Adipose tissue (tissue), 3 donors: ENCODE data around the gene SH3GLB1. TPM values are rescaled to one million over a fixed set of nuclear protein-coding genes. Genes with fewer than 3 reads are reported as not detected.

Experiments used
- H3K27ac ChIP-seq: one replicate; pipeline ENCODE4 v1.5.1; 2013; ENCODE audit warnings: low read depth, low read length
- WGBS, 3 donors: extraction: QIAGEN DNeasy Blood & Tissue Kit; methylation state at CpG; one replicate each; pipeline ENCODE4 v1.1.7; 2013; 5-methylcytosine and 5-hydroxymethylcytosine counted together
- polyA plus RNA-seq, 3 donors: library from polyadenylated mRNA; stranded (reverse); fragments of 200-250 nt; gene quantifications; one replicate each; pipeline ENCODE4 v1.2.3, GENCODE V29; 2013
- donor health status: healthy with polysubstance abuse.
- donor health status: Bipolar disorder and iron deficiency.
- donor health status: healthy.

SH3GLB1 gene
- polyA plus RNA-seq, 3 donors: 34.4 to 85.4 (median 66.2) TPM

- WGBS, 3 donors: 48 to 69% (median 60%) methylated on average over 3 of the region's 3 CpGs
- no peak overlapping the region for H3K27ac ChIP-seq
These were observed 10.3 kb downstream of the SH3GLB1 start for GRCh38 chr1:86714561-86715244.

- 83 to 92% (median 85%) methylated on average over 2 of the region's 2 CpGs for WGBS, 3 donors
- H3K27ac ChIP-seq: no peak overlapping the region
These were observed 14.4 kb downstream of the SH3GLB1 start for GRCh38 chr1:86718786-86719185.

DNA sequence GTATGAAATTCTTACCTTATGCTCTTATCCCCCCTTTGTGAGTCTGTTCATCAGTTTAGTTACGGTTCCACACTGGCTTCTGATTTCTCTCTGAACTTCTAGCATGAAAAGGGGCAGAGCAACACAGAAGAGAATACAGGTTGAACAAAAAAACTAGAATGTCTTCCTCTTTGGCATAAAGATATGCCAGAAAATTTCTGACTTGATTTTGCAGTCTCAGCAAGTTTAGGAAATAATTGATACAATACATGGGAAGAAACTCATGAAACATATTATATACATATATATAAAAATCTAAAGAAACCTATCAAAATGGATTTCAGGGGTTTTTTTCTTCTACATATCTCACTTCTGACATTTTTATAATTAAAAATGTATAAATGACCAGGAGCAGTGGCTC, 27.0 kb downstream of the SH3GLB1 start:
- 95 to 99% (median 96%) methylated on average over 1 of the region's 1 CpG for WGBS, 3 donors

DNA sequence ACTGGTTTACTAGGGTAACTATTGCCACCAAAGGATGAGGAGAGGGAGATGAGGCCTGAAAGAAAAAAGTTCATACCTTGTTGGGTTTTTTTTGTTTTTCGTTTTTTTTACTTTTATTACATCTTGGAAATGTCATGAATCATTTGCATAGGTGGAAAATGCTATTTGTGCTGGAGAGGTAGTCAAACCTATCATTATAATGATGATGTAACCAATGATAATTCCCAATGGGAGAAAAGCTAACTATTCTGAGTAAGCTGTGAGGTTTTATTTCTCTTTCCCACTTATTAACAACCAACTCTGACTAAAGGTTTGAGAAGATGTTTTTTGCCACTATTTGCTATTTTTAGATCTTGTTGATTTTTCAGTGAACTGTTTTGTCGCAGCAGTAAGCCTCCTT, 29.0 kb downstream of the SH3GLB1 start:
- 21 to 42% (median 37%) methylated on average over 2 of the region's 2 CpGs for WGBS, 3 donors
- H3K27ac ChIP-seq: no peak overlapping the region

More for the DNA sequence above, 27.0 kb downstream of the SH3GLB1 start:
- H3K27ac ChIP-seq: no peak overlapping the region

- H3K27ac ChIP-seq: no peak overlapping the region
These were observed 35.5 kb downstream of the SH3GLB1 start for GRCh38 chr1:86739648-86740509.

DNA sequence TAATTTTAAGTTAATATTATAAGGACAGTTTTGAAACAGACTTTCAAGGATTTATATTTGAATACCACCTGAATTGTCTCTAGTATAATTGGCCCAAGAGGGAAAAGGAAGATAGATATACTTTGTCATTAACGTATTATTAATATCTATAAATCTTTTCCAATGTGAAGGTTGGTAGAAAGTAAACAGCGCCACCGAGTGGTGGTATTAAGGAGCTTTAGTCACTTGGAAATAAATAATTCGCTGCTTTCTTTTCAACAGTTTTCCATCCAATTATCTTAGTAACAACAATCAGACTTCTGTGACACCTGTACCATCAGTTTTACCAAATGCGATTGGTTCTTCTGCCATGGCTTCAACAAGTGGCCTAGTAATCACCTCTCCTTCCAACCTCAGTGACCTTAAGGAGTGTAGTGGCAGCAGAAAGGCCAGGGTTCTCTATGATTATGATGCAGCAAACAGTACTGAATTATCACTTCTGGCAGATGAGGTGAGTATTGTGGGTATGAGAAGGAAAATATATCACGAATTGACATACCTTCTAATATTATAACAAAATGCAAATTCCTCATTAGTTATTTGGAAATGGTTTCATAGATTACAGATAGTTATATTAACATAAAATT, 37.7 kb downstream of the SH3GLB1 start:
- 46 to 61% (median 61%) methylated on average over 6 of the region's 6 CpGs for WGBS, 3 donors
- H3K27ac ChIP-seq: no peak overlapping the region

More at GRCh38 chr1:86739648-86740509, 35.5 kb downstream of the SH3GLB1 start:
- WGBS, 3 donors: 47 to 75% (median 47%) methylated on average over 3 of the region's 3 CpGs

- no peak overlapping the region for H3K27ac ChIP-seq
- 57 to 65% (median 61%) methylated on average over 1 of the region's 1 CpG for WGBS, 3 donors
These were observed 42.9 kb downstream of the SH3GLB1 start for GRCh38 chr1:86747304-86747703.

GRCh38 chr1:86748622-86749373, 44.4 kb downstream of the SH3GLB1 start:
- no peak overlapping the region for H3K27ac ChIP-seq
- WGBS, 3 donors: 83 to 91% (median 90%) methylated on average over 4 of the region's 4 CpGs

- 64 to 80% (median 66%) methylated on average over 1 of the region's 1 CpG for WGBS, 3 donors
These were observed 45.7 kb downstream of the SH3GLB1 start for GRCh38 chr1:86750076-86750475.

DNA sequence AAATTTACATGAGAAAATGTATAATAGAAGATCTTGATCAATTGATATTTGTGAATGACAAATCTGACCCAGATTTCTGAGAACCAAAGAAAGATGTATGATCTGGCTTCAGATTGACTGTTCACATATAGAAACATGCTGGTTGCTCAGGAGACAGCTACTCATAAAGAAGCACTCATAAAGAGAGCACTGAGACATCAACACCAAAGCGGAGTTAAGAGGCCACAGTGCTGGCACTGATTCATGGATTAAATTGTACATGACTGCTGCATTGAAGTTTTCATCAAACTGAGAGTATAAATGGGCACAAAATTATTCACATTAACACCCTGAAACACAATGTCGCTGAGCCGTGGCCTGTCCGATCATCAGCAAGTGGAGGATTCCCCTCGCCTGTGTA, 46.2 kb downstream of the SH3GLB1 start:
- H3K27ac ChIP-seq: no peak overlapping the region
- 94 to 97% (median 94%) methylated on average over 5 of the region's 5 CpGs for WGBS, 3 donors

More at GRCh38 chr1:86750076-86750475, 45.7 kb downstream of the SH3GLB1 start:
- H3K27ac ChIP-seq: no peak overlapping the region

GRCh38 chr1:86751923-86752322, 47.5 kb downstream of the SH3GLB1 start:
- no peak overlapping the region for H3K27ac ChIP-seq
- WGBS, 3 donors: 74 to 88% (median 84%) methylated on average over 6 of the region's 6 CpGs

DNA sequence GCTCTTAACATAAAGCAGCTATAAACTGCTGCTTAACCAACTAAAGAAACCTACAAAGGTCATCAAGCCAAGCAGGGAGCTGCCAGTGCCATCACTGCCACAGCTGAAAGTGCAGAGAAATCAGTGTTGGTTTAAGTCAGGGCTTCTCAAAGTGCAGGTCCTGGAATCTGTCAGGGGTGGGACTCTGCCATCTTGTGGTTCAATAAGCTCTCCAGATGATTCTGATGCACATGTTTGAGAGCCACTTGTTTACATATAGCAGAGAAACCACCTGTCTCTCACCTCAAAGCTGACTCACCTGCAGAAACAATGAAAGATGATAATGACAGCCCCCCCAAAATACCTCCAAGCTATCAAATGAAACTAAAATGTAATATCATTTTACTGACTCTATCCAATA, 49.3 kb downstream of the SH3GLB1 start:
- H3K27ac ChIP-seq: no peak overlapping the region

DNA sequence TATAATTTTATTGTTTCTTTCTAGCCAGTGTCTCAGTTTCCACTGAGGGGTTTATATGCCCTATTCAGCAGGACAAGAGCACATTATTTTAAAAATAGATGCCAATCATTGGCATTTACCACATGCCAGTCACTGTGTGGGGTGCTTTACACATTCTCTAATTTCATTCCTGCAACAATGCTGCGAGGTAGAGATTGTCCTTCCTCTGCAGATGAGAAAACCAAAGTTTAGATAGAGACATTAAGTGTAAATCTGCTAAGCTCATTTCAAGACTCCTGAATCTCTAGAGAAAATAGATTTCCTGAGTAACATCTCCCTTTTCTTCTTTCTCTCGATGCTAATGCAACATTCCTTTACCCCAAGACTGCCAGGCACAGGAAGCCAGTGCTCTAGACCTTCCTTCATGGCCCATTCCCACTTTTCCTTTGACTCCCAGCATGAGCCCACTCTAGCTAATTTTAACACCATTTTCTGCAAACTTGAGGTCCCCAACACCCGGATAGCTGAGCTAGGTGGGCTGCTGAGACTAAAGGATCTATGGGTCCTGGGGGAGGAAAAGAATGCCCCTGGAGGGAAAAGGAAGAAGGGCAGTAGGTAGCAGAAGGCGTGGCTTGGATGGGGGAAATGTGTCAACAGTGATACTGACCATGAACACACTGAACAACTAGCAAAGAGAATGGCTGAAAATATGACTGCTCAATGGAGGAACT, 50.0 kb downstream of the SH3GLB1 start:
- H3K27ac ChIP-seq: no peak overlapping the region
- WGBS, 3 donors: 69 to 78% (median 73%) methylated on average over 4 of the region's 4 CpGs

DNA sequence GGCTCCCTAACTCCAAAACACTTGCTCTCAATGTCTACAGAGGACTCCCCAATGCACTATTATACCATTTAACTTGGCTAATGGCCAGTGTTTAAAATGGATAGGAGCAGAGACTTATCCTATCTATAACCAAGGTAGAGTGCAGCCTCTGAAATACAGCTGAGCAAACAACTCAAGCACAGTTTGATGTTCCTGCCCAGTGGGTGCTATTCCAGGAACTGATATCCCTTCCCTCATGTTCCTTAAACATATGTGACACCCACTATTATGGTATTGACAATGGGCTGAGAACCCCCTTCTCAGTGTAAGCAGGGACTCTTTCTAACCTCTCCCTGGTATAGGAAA, 51.7 kb downstream of the SH3GLB1 start:
- no peak overlapping the region for H3K27ac ChIP-seq

- H3K27ac ChIP-seq: no peak overlapping the region
- 64 to 85% (median 66%) methylated on average over 14 of the region's 14 CpGs for WGBS, 3 donors
These were observed 53.1 kb downstream of the SH3GLB1 start for GRCh38 chr1:86757272-86757984.

- whole genome bisulfite sequencing, 3 donors: 52 to 94% (median 92%) methylated on average over 3 of the region's 3 CpGs
- H3K27ac ChIP-seq: no peak overlapping the region
These were observed 54.2 kb downstream of the SH3GLB1 start for GRCh38 chr1:86758570-86758969.

GRCh38 chr1:86760199-86760598, 55.8 kb downstream of the SH3GLB1 start:
- no peak overlapping the region for H3K27ac ChIP-seq
- 84 to 89% (median 87%) methylated on average over 1 of the region's 1 CpG for WGBS, 3 donors

DNA sequence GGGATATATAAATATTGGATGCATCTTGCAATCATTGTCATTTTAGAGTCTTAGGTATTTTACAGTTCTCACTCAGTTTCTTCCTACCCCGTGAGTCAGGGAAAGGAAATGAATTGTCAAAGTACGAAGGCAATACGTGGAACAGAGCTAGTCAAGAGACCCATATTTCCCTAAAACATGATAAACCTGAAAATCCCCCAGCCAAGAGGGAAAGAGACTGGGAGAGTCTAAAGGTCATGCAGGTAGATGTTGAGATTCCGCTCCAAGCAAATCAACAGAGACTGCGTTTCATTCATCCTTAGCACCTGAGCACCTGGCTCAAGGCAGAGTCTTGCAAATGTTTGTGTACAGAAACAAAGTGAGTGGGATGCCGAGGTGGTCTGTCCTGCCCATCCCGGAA, 58.0 kb downstream of the SH3GLB1 start:
- WGBS, 3 donors: 55 to 89% (median 82%) methylated on average over 7 of the region's 7 CpGs
- H3K27ac ChIP-seq: no peak overlapping the region
